Activated naive CD8-positive, alpha-beta T cell (primary cell): Measurements from ENCODE around the gene XG.

Source experiments
- H3K27ac Mint-ChIP-seq: one replicate; pipeline ENCODE4 v1.8.0; 2021; ENCODE audit warnings: mixed read lengths
- H3K27me3 Mint-ChIP-seq: one replicate; pipeline ENCODE4 v1.8.0; 2021; ENCODE audit warnings: mixed read lengths
- H3K36me3 Mint-ChIP-seq: one replicate; pipeline ENCODE4 v1.8.0; 2021; ENCODE audit warnings: mixed read lengths
- H3K4me1 Mint-ChIP-seq: one replicate; pipeline ENCODE4 v1.8.0; 2021; ENCODE audit warnings: low read depth, mixed read lengths
- H3K4me3 Mint-ChIP-seq: one replicate; pipeline ENCODE4 v1.8.0; 2021; ENCODE audit warnings: mild to moderate bottlenecking, mixed read lengths
- H3K9me3 Mint-ChIP-seq: one replicate; pipeline ENCODE4 v1.8.0; 2021; ENCODE audit warnings: low read depth, mixed read lengths

XG gene

DNA sequence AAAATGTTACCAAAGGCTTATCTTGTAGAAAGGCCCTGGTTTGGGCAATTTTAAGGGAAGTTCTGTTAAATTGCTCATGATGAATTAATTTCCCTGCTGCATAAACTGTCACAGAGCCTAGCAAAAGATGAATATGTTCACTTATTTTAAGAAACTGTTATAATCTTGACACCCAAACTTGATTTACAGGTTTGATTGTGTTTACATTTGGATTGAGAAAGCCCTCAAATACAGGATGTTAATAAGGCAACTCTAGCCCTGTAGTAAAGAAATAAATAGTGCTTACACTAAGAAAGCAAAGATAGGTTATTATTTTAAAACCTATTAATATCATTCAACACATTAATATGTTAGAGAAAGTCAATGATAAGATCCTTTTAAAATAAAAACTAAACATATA is 95.2 kb downstream of the XG start:
- H3K9me3 Mint-ChIP-seq: no peaks in the 10 kb centered on the region
- no peak overlapping the region for H3K4me3 Mint-ChIP-seq
- no peak overlapping the region for H3K27ac Mint-ChIP-seq
- H3K4me1 Mint-ChIP-seq: no peaks in the 10 kb centered on the region
- peaks cover 1% of the 10 kb centered on the region for H3K27me3 Mint-ChIP-seq
- no peaks in the 10 kb centered on the region for H3K36me3 Mint-ChIP-seq

DNA sequence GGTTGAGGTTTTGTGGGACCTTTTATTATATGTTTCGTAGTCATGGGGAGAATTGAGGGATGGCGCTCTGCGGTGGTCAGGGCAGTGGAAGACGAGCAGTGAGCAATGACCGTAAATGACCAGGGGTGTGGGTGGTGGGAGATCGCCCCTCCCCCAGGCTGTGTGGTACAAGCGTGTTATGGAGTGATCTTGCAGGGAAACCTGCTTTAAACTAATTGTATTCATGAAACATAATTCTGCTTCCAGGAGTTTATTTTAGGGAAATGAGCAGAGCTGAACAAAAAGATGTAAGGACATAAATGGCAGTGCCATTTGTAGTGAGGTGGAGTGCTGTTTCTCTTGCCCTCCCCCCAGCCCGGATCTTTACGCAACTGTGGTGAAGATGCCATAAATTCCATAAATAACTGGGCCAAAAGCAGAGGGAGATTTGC is 97.0 kb downstream of the XG start:
- Mint-ChIP-seq H3K36me3 (no peaks in the 10 kb centered on the region), H3K4me1 (no peaks in the 10 kb centered on the region), H3K4me3 (no peak overlapping the region), H3K27ac (no peak overlapping the region), H3K27me3 (peaks cover 1% of the 10 kb centered on the region), H3K9me3 (no peaks in the 10 kb centered on the region)

DNA sequence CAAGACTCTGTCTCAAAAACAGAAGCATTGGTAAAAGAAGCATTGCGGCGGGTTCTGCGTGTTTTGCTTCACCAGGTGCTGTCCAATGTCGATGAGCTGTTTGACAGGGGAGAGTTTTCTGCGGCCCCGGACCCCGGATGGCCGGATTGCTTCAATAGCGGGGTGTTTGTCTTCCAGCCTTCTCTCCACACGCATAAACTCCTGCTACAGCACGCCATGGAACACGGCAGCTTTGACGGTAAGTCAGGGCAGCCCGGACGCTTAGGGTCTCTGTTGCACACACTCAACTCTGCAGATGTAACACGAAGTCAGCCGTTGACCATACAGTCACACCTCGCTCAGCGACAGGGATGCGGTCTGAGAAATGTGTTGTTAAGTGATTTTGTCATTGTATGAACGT is 103.1 kb downstream of the XG start:
- peaks cover 1% of the 10 kb centered on the region for H3K27me3 Mint-ChIP-seq
- H3K4me3 Mint-ChIP-seq: no peak overlapping the region

DNA sequence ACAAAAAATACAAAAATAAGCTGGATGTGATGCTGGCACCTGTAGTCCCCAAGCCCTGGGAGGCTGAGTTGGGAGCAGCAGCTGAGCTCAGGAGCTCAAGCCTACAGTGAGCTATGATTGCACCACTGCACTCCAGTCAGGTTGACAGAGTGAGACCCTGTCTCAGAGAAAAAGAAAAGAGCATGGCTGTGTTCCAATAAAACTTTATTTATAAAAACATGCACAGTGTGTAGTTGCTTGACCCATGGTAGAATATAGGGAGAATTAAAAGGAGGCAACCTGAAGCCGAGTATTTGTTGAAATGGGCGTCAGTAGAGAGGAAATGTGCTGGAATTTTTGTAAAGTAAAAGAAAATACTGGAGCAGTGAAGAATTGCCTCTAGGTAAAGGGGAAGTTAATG is 103.9 kb downstream of the XG start:
- Mint-ChIP-seq H3K27ac (no peak overlapping the region), H3K36me3 (no peaks in the 10 kb centered on the region), H3K4me1 (no peaks in the 10 kb centered on the region), H3K4me3 (no peak overlapping the region), H3K27me3 (no peaks in the 10 kb centered on the region), H3K9me3 (no peaks in the 10 kb centered on the region)

More for the DNA sequence above, 103.1 kb downstream of the XG start:
- H3K27ac Mint-ChIP-seq: no peak overlapping the region
- no peaks in the 10 kb centered on the region for H3K9me3 Mint-ChIP-seq
- H3K36me3 Mint-ChIP-seq: no peaks in the 10 kb centered on the region
- H3K4me1 Mint-ChIP-seq: no peaks in the 10 kb centered on the region

DNA sequence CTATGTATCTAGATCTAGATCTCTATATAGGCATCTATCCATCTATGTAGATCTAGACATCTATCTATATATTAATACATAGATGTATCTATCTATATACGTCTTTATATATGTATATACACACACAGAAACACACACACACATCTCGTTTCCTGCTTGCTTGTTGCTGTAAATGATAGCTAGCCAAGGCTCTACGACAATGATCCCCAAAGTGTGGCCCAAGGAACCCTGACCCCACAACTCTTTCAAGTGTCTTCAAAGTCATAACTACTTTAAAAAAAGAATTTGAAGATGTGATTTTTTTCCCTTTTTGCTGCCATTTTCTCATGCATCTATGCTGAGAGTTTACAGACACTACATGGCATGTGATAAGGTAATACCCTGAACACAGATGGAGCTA is 105.7 kb downstream of the XG start:
- Mint-ChIP-seq H3K36me3 (no peaks in the 10 kb centered on the region), H3K27ac (no peak overlapping the region), H3K4me1 (no peaks in the 10 kb centered on the region), H3K27me3 (peaks cover 2% of the 10 kb centered on the region), H3K4me3 (no peak overlapping the region), H3K9me3 (no peaks in the 10 kb centered on the region)

DNA sequence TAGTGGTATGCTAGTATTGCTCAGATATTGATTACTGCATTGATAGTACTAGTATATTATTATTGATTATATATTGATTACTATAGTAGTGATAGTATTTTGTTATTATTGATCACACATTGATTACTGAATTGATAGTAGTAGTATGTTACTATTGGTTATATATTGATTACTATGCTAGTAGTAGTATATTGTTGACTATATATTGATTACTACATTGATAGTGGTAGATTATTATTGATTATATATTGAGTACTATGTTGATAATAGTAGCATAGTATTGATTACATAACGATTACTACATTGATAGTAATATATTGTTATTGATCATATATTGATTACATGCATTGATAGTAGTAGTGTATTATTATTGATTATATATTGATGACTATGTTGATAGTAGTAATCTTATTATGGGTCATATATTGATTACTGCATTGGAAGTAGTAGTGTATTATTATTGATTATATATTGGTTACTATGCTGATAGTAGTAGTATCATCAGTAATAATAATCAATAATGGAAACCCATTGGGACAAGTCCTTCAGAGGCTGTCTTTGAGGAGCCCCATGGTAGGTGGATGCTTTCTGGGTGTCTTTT is 107.5 kb downstream of the XG start:
- Mint-ChIP-seq H3K9me3 (no peaks in the 10 kb centered on the region), H3K27ac (no peak overlapping the region), H3K36me3 (no peaks in the 10 kb centered on the region), H3K4me3 (no peak overlapping the region), H3K4me1 (no peaks in the 10 kb centered on the region), H3K27me3 (peaks cover 2% of the 10 kb centered on the region)

DNA sequence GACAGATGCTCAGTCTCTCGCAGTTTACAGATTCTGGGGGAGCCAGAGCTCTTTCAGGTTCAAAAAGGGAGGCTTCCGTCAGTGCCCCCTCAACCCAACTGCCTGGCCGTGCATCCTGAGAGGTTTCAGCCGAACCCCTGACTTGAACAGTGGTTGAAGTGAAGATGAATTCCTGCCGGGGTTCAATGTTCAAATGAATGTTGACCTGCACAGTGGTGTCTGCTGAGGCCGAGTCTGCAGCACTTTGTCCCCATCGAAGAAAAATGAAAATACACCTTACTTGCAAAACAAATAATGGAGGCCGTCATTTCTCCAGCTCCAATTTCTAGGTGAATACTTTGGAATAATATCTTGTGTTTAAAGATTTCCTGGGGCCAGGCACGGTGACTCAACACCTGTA is 110.6 kb downstream of the XG start:
- Mint-ChIP-seq H3K4me3 (no peak overlapping the region), H3K36me3 (no peaks in the 10 kb centered on the region), H3K4me1 (no peaks in the 10 kb centered on the region), H3K27ac (no peak overlapping the region), H3K27me3 (peaks cover 2% of the 10 kb centered on the region), H3K9me3 (no peaks in the 10 kb centered on the region)

DNA sequence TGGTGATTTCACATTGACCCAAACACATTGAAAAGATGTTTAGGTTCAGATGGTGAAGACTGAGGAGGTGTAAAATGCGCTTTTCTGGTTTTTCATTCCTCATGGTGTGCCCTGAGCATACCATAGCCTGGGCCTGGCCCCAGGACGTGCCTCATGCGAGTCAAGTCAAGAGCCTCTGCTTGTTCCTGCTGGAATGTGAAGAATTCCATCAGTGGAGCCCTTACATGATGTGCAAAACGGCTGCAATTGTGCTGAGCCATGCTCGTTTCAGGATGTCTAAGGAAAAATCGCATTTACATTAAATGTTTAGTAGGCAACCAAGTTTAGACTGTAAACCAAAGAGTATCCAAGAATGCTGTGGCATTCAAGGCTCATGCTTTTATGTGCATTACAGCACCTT is 111.8 kb downstream of the XG start:
- no peak overlapping the region for H3K4me3 Mint-ChIP-seq
- H3K27me3 Mint-ChIP-seq: peaks cover 2% of the 10 kb centered on the region
- no peak overlapping the region for H3K27ac Mint-ChIP-seq
- H3K9me3 Mint-ChIP-seq: no peaks in the 10 kb centered on the region
- H3K36me3 Mint-ChIP-seq: no peaks in the 10 kb centered on the region
- no peaks in the 10 kb centered on the region for H3K4me1 Mint-ChIP-seq
